HepG2 (cell line): Measurements from ENCODE around the gene GDF7. TPM values are rescaled to one million over a fixed set of nuclear protein-coding genes. Genes with fewer than 3 reads are reported as not detected.
A peak's percentile ranks its signal among the peaks of the same experiment; 100 is the strongest.

Source experiments
- ATF7 ChIP-seq, 2 experiments: fragments of 450-650 bp in 1 of 2; sonication (generic) in 1 of 2; formaldehyde crosslinking in 1 of 2; IDR thresholded peaks; 2 replicates each; pipeline versions ENCODE4 v1.4.0 to v1.6.1; 2016 to 2020; ENCODE audit warnings: antibody characterized with exemption in 1 of 2, mild to moderate bottlenecking in 1 of 2, missing genetic modification reagents in 1 of 2
- CENPBD1 ChIP-seq: sonication (generic); formaldehyde crosslinking; IDR thresholded peaks from 2 replicates; pipeline ENCODE4 v1.8.0; 2022; ENCODE audit warnings: missing genetic modification reagents, low read depth, mild to moderate bottlenecking, borderline replicate concordance
- CENPT ChIP-seq: sonication (generic); formaldehyde crosslinking; IDR thresholded peaks from 2 replicates; pipeline ENCODE4 v1.8.0; 2022; ENCODE audit warnings: low read depth, mild to moderate bottlenecking, moderate library complexity, missing genetic modification reagents
- FOXA1 ChIP-seq, 2 experiments: fragments of 450-650 bp in 1 of 2; sonication (generic) in 1 of 2; formaldehyde crosslinking in 1 of 2; IDR thresholded peaks; 2 replicates each; pipeline versions ENCODE4 v1.4.0 to v1.6.1; 2016 to 2020; ENCODE audit warnings: missing genetic modification reagents in 1 of 2
- GABPA ChIP-seq, 2 experiments: IDR thresholded peaks; 2 replicates each; pipeline ENCODE4 v1.6.1; 2011 to 2016; ENCODE audit warnings: low read depth in 2 of 2, low read length in 1 of 2, missing biosample characterization in 1 of 2, missing genetic modification characterization in 1 of 2
- KDM6A ChIP-seq: IDR thresholded peaks from 2 replicates; pipeline ENCODE4 v1.6.1; 2016; ENCODE audit warnings: low read depth
- NFKBIZ ChIP-seq: IDR thresholded peaks from 2 replicates; pipeline ENCODE4 v1.6.1; 2018; ENCODE audit warnings: missing genetic modification reagents, missing compliant biosample characterization
- TFDP2 ChIP-seq: sonication (generic); formaldehyde crosslinking; IDR thresholded peaks from 2 replicates; pipeline ENCODE4 v1.4.0; 2020; ENCODE audit warnings: missing genetic modification reagents
- THYN1 ChIP-seq: sonication (generic); formaldehyde crosslinking; IDR thresholded peaks from 2 replicates; pipeline ENCODE4 v1.8.1; 2023; ENCODE audit warnings: low read depth, mild to moderate bottlenecking, moderate library complexity, missing genetic modification reagents, borderline replicate concordance
- ZKSCAN5 ChIP-seq: sonication (generic); formaldehyde crosslinking; IDR thresholded peaks from 2 replicates; pipeline ENCODE4 v1.5.1; 2020; ENCODE audit warnings: mild to moderate bottlenecking, missing genetic modification reagents
- ZMAT3 ChIP-seq: sonication (generic); formaldehyde crosslinking; conservative IDR thresholded peaks from 2 replicates; pipeline ENCODE4 v1.7.0; 2021; ENCODE audit warnings: missing genetic modification reagents
- ZNF318 ChIP-seq: sonication (generic); formaldehyde crosslinking; IDR thresholded peaks from 2 replicates; pipeline ENCODE4 v1.4.0; 2020; ENCODE audit warnings: mild to moderate bottlenecking, missing genetic modification reagents
- ZNF431 ChIP-seq: sonication (generic); formaldehyde crosslinking; IDR thresholded peaks from 2 replicates; pipeline ENCODE4 v1.9.0; 2022; ENCODE audit warnings: missing genetic modification reagents, low read depth, mild to moderate bottlenecking, borderline replicate concordance
- ZNF570 ChIP-seq: sonication (generic); formaldehyde crosslinking; IDR thresholded peaks from 2 replicates; pipeline ENCODE4 v1.4.0; 2020; ENCODE audit warnings: mild to moderate bottlenecking, missing genetic modification reagents, borderline replicate concordance
- ZNF709 ChIP-seq: sonication (generic); formaldehyde crosslinking; IDR thresholded peaks from 2 replicates; pipeline ENCODE4 v1.5.0; 2020; ENCODE audit warnings: mild to moderate bottlenecking, missing genetic modification reagents
- ZNF713 ChIP-seq: sonication (generic); formaldehyde crosslinking; IDR thresholded peaks from 2 replicates; pipeline ENCODE4 v1.4.0; 2020; ENCODE audit warnings: mild to moderate bottlenecking, missing genetic modification reagents
- polyA plus RNA-seq, 8 experiments: library from polyadenylated mRNA; depleted of rRNA in 3 of 8; stranded (reverse) in 7 of 8; unstranded in 1 of 8; fragments of >200 nt; fragmentation: Illumina TruSeq in 4 of 8; extraction: Trizol in 4 of 8; gene quantifications; 2 replicates each; pipeline versions ENCODE4 v1.2.1 to v1.2.3, GENCODE V29; 2011 to 2016; ENCODE audit warnings: low read depth in 4 of 8, missing spikeins in 1 of 8, mixed read lengths in 1 of 8; ENCODE audit not compliant: insufficient read depth in 1 of 8
- total RNA-seq, 5 experiments: library from RNA; depleted of rRNA; stranded (reverse); fragments of >200 nt; fragmentation: Illumina TruSeq; extraction: Trizol; gene quantifications; 2 replicates each; pipeline ENCODE4 v1.2.3, GENCODE V29; 2016; ENCODE audit warnings: low read depth in 1 of 5

The GDF7 gene
- total and polyA plus RNA-seq, 2 of the 13 experiments (the other 11 are each of a cell fraction or from before 2014, with no cell fraction given): 1.6 to 15.0 TPM

- TF ChIP-seq ZNF318 (CRISPR knock-in tag): no peak; the same call in 1 of the 2 replicates
- TF ChIP-seq ATF7 (IDR thresholded peaks at IDR 0.05): no peak
- TF ChIP-seq ATF7 (CRISPR knock-in tag; IDR thresholded peaks at IDR 0.05): peak; percentile 84
- TF ChIP-seq CENPBD1 (CRISPR knock-in tag): no peak
- TF ChIP-seq THYN1: 0 out of 2 replicates have a peak, but pooled peaks have one; percentile 16
- TF ChIP-seq KDM6A: peak; percentile 89
- TF ChIP-seq ZMAT3: peak; percentile 76
- TF ChIP-seq CENPT (CRISPR knock-in tag): peak; percentile 93; the same call in 1 of the 2 replicates
- 0 out of 2 replicates have a peak, but pooled peaks have one; percentile 63 for TF ChIP-seq ZNF431
- no peak for TF ChIP-seq GABPA (IDR thresholded peaks at IDR 0.05; ENCODE audit: low read depth, low read length)
- TF ChIP-seq GABPA (CRISPR knock-in tag; IDR thresholded peaks at IDR 0.05; ENCODE audit: low read depth): peak; percentile 40; the same call in 1 of the 2 replicates
- TF ChIP-seq ZKSCAN5: no peak; the same call in 1 of the 2 replicates
- TF ChIP-seq NFKBIZ (CRISPR knock-in tag): peak; percentile 81; the same call in 1 of the 2 replicates
- no peak for TF ChIP-seq ZNF713 (CRISPR knock-in tag)
- TF ChIP-seq ZNF709 (CRISPR knock-in tag): peak; percentile 79
- no peak for TF ChIP-seq ZNF570
- peak; percentile 34; the same call in 1 of the 2 replicates for TF ChIP-seq TFDP2 (CRISPR knock-in tag)
- no peak for TF ChIP-seq FOXA1 (IDR thresholded peaks at IDR 0.05)
- TF ChIP-seq FOXA1 (CRISPR knock-in tag; IDR thresholded peaks at IDR 0.05): peak; percentile 86
These were observed 9.6 kb downstream of the GDF7 start (continued) for GRCh38 chr2:20676353-20677215.
